Measurements from ENCODE around the gene IGF2. TPM values are rescaled to one million over a fixed set of nuclear protein-coding genes. Genes with fewer than 3 reads are reported as not detected.
A peak's percentile ranks its signal among the peaks of the same experiment; 100 is the strongest.

The IGF2 gene
- total and polyA plus RNA-seq, 5 donors = 34.6 to 94.1 (median 53.7) TPM

- DNase-seq = no peak
- Histone ChIP-seq H3K27ac (ENCODE audit: low read length) (no peak overlapping the region), H3K27me3 (ENCODE audit: control insufficient read depth, insufficient read depth) (no peaks in the 10 kb centered on the region), H3K4me3 (ENCODE audit: low read length) (no peak overlapping the region), H3K4me1 (ENCODE audit: control insufficient read depth, insufficient read depth, low read length) (no peaks in the 10 kb centered on the region), H3K9me3 (ENCODE audit: control insufficient read depth, low read length) (no peaks in the 10 kb centered on the region)
- intact Hi-C loops (cut with DNase I) = no loop called here
- no peak for ATAC-seq
- 80% methylated on average over 14 of the region's 14 CpGs for WGBS
These were observed 50.9 kb downstream of the IGF2 start for GRCh38 chr11:2088284-2088683.

DNA sequence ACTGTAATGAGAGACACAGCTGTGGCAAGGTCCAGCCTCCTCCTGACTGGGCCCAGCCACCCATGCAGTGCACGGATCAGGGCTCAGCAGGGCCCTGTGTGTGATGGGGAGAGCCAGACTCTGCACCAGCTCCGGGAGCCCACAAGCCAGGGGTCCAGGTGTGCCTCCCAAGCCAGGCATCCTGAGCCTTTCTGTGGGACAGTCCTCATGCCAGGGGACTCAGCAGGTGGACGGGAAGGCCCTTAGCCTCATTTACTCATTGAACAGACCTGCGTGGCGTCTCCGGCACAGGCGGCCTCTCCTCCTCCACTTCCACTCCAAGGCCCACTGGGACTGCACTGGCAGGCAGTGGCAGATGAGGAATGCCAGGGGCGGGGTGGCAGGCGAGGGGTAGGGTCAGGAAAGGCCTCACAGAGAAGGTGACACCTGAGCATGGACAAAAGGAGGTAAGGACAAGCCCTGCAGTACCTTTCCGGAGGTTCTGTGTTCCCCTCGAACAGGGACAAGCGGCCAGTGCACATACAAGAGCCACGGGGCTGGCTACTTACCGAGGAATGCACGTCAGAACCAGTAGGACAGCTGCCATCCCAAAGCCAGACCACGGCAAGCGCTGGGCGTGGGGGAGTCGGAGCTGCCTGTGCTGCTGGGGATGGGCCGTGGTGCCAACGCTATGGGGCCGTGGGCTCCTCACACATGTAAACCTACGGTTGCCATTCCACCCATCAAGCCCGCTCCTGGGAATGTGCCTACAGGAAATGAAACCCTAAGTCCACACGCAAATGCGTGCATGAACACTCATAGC is 52.7 kb downstream of the IGF2 start:
- DNase-seq = no peak
- Histone ChIP-seq H3K9me3 (ENCODE audit: control insufficient read depth, low read length) (no peaks in the 10 kb centered on the region), H3K27me3 (ENCODE audit: control insufficient read depth, insufficient read depth) (no peaks in the 10 kb centered on the region), H3K4me3 (ENCODE audit: low read length) (no peak overlapping the region), H3K4me1 (ENCODE audit: control insufficient read depth, insufficient read depth, low read length) (no peaks in the 10 kb centered on the region), H3K27ac (ENCODE audit: low read length) (no peak overlapping the region)
- WGBS = 86% methylated on average over 26 of the region's 26 CpGs
- ATAC-seq = no peak
- intact Hi-C loops (cut with DNase I) = no loop called here

DNA sequence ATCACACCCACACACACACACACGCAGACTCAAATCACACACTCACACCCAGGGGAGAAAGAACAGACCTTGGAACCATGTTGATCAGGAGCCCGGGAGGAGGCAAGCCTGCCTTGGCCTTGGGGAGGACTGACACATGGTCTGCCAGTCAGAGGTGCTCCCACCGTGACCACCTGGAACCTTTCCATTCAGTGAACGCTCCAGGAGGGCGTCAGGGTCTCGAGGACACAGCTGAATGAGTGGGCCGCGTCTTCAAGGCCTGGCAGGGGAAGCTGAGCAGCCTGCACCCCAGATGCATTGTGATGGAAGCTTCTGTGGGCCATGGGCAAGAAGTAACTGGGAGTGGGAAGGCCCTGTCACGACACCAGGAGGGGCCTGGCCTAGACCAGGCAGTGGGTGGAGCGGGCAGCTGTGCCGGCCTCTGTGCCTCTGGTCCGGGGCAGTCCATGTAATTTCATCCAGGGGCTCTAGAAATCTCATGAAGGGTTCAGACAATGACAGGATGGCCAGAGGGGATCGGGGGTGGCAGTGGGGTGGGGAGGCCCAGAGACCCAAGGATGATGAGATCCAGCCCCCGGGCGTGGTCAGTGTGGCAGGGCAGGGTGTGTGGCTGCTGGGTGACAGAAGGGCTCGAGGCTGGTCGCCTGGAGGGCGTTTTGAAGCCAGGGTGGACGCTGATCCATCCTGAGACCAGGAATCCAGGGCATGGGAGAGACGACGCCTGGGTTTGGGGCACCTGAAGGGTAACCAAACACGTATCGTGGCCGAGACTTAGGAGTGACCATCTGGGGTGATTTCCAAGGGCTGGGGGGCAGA is 53.7 kb downstream of the IGF2 start:
- H3K27ac ChIP-seq (ENCODE audit: low read length) = no peak overlapping the region
- ATAC-seq (peak in 1 of 2 donors; percentile 19), DNase-seq (no peak)
- no peaks in the 10 kb centered on the region for H3K27me3 ChIP-seq (ENCODE audit: control insufficient read depth, insufficient read depth)
- WGBS = 88% methylated on average over 24 of the region's 24 CpGs
- no peaks in the 10 kb centered on the region for H3K9me3 ChIP-seq (ENCODE audit: control insufficient read depth, low read length)
- H3K4me3 ChIP-seq (ENCODE audit: low read length) = no peak overlapping the region
- H3K4me1 ChIP-seq (ENCODE audit: control insufficient read depth, insufficient read depth, low read length) = no peaks in the 10 kb centered on the region
- intact Hi-C loops (cut with DNase I) = no loop called here

DNA sequence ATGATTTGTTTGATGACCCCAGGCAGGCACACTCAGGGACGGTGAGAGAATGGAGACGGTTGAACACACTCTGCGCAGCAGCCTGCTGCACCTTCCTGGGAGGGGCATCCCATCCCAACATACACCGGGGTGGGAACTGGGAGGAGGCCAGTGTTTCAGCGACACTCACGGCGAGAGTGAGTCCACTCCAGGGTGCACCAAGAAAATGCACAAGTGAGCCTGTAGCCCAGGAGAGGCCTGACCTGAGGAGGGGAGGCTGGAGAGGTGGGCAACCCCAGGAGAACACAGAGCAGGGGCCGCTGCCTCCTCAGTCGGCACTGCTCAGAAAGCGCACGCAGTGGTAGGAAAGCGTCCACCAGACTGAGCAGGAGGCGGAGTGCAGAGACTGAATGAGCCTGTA is 54.5 kb downstream of the IGF2 start:
- ATAC-seq (peak; percentile 16 to 17), DNase-seq (no peak)
- no peaks in the 10 kb centered on the region for H3K4me1 ChIP-seq (ENCODE audit: control insufficient read depth, insufficient read depth, low read length)
- 96% methylated on average over 13 of the region's 13 CpGs for WGBS
- H3K9me3 ChIP-seq (ENCODE audit: control insufficient read depth, low read length) = no peaks in the 10 kb centered on the region
- H3K4me3 ChIP-seq (ENCODE audit: low read length) = no peak overlapping the region
- H3K27me3 ChIP-seq (ENCODE audit: control insufficient read depth, insufficient read depth) = no peaks in the 10 kb centered on the region
- intact Hi-C loops (cut with DNase I) = no loop called here
- H3K27ac ChIP-seq (ENCODE audit: low read length) = no peak overlapping the region

Small RNA genes lying within 50 kb of the gene (microRNA-seq; reads per million reads assigned to microRNA genes)
- gene MIR4686 (0 reads per million in 2 donors), gene MIR483 (39.6 to 95.5 reads per million in 2 donors)

Other genes with a start within 250 kb of the IGF2 start
- under 1 TPM; 0.11 to 0.82 (median 0.24) TPM for gene PRR33, start 247.5 kb downstream of the IGF2 start, total RNA-seq
- 0.81 TPM for gene PRR33, start 247.5 kb downstream of the IGF2 start, polyA plus RNA-seq
- 10 to 100 TPM in 3 of 4 donors, 1 to 10 TPM in 1; 9.0 to 58.7 (median 34.1) TPM for gene TNNT3, start 219.7 kb downstream of the IGF2 start, total RNA-seq
- gene TNNT3, start 219.7 kb downstream of the IGF2 start, polyA plus RNA-seq = 63.1 TPM
- 100 to 1,000 TPM in 1 of 4 donors, 10 to 100 TPM in 3; 47.1 to 102 (median 74.8) TPM for gene MRPL23, start 192.1 kb downstream of the IGF2 start, total RNA-seq
- gene MRPL23, start 192.1 kb downstream of the IGF2 start, polyA plus RNA-seq = 108 TPM
- 100 to 1,000 TPM; 279 to 500 (median 401) TPM for gene H19, start 141.5 kb downstream of the IGF2 start, total RNA-seq
- gene H19, start 141.5 kb downstream of the IGF2 start, polyA plus RNA-seq = 813 TPM
- gene INS, start 21.8 kb upstream of the IGF2 start, total RNA-seq = 1 to 10 TPM in 1 of 4 donors, not detected in 3; 1.1 TPM
- not detected for gene INS, start 21.8 kb upstream of the IGF2 start, polyA plus RNA-seq
- gene TH, start 32.4 kb upstream of the IGF2 start, total RNA-seq = not detected
- not detected for gene TH, start 32.4 kb upstream of the IGF2 start, polyA plus RNA-seq
- under 1 TPM in 3 of 4 donors, not detected in 1; 0.23 to 0.51 (median 0.35) TPM for gene ASCL2, start 131.2 kb upstream of the IGF2 start, total RNA-seq
- 0.20 TPM for gene ASCL2, start 131.2 kb upstream of the IGF2 start, polyA plus RNA-seq
- 10 to 100 TPM in 3 of 4 donors, 1 to 10 TPM in 1; 3.9 to 24.2 (median 15.3) TPM for gene C11orf21, start 162.5 kb upstream of the IGF2 start, total RNA-seq
- 13.4 TPM for gene C11orf21, start 162.5 kb upstream of the IGF2 start, polyA plus RNA-seq
- gene TSPAN32, start 162.6 kb upstream of the IGF2 start, total RNA-seq = 10 to 100 TPM; 11.4 to 24.0 (median 14.3) TPM
- 11.5 TPM for gene TSPAN32, start 162.6 kb upstream of the IGF2 start, polyA plus RNA-seq
- 100 to 1,000 TPM; 677 to 920 (median 748) TPM for gene CD81, start 237.9 kb upstream of the IGF2 start, total RNA-seq
- gene CD81, start 237.9 kb upstream of the IGF2 start, polyA plus RNA-seq = 869 TPM